Neural crest cell (in vitro differentiated cells): Measurements from ENCODE around the gene PRR16. TPM values are rescaled to one million over a fixed set of nuclear protein-coding genes. Genes with fewer than 3 reads are reported as not detected.

Source experiments
- DNase-seq: peaks from one replicate; pipeline ENCODE4 v3.0.0; 2021; ENCODE audit warnings: low read depth, mixed read lengths, low spot score
- H3K27ac Mint-ChIP-seq: one replicate; pipeline ENCODE4 v1.8.0; 2021; ENCODE audit warnings: mild to moderate bottlenecking, mixed read lengths; ENCODE audit not compliant: unreplicated experiment
- H3K27me3 Mint-ChIP-seq: 2 replicates; pipeline ENCODE4 v1.8.0; 2021; ENCODE audit warnings: low read depth, mild to moderate bottlenecking, mixed read lengths
- H3K36me3 Mint-ChIP-seq: 2 replicates; pipeline ENCODE4 v1.8.0; 2021; ENCODE audit warnings: low read depth, mild to moderate bottlenecking, mixed read lengths
- H3K4me1 Mint-ChIP-seq: 2 replicates; pipeline ENCODE4 v1.8.0; 2021; ENCODE audit warnings: mixed read lengths
- H3K4me3 Mint-ChIP-seq: one replicate; pipeline ENCODE4 v1.8.0; 2021; ENCODE audit warnings: mild to moderate bottlenecking, mixed read lengths
- H3K9me3 Mint-ChIP-seq: 2 replicates; pipeline ENCODE4 v1.8.0; 2021; ENCODE audit warnings: mixed read lengths
- total RNA-seq: library from RNA; stranded (reverse); gene quantifications from 2 replicates; pipeline ENCODE4 v1.2.1, GENCODE V29; 2021
- TF ChIP-seq, protein P1 (sequence below): fragments of 200-600 bp; sonication (generic); conservative IDR thresholded peaks from 2 replicates; pipeline ENCODE4 v1.5.0; 2021; ENCODE audit warnings: antibody characterized with exemption, mild to moderate bottlenecking

Gene PRR16
- total RNA-seq, 1 donor from 2014 or later: not detected

- no peak overlapping the region for H3K27ac Mint-ChIP-seq
- H3K27me3 Mint-ChIP-seq: no peaks in the 10 kb centered on the region
- no peak for DNase-seq
- TF ChIP-seq, protein P1, sequence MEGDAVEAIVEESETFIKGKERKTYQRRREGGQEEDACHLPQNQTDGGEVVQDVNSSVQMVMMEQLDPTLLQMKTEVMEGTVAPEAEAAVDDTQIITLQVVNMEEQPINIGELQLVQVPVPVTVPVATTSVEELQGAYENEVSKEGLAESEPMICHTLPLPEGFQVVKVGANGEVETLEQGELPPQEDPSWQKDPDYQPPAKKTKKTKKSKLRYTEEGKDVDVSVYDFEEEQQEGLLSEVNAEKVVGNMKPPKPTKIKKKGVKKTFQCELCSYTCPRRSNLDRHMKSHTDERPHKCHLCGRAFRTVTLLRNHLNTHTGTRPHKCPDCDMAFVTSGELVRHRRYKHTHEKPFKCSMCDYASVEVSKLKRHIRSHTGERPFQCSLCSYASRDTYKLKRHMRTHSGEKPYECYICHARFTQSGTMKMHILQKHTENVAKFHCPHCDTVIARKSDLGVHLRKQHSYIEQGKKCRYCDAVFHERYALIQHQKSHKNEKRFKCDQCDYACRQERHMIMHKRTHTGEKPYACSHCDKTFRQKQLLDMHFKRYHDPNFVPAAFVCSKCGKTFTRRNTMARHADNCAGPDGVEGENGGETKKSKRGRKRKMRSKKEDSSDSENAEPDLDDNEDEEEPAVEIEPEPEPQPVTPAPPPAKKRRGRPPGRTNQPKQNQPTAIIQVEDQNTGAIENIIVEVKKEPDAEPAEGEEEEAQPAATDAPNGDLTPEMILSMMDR: no peak
- no peaks in the 10 kb centered on the region for H3K4me1 Mint-ChIP-seq
- H3K36me3 Mint-ChIP-seq: no peaks in the 10 kb centered on the region
- no peak overlapping the region for H3K4me3 Mint-ChIP-seq
- no peaks in the 10 kb centered on the region for H3K9me3 Mint-ChIP-seq
These were observed 104.6 kb downstream of the PRR16 start for GRCh38 chr5:120568711-120569110.

- TF ChIP-seq, protein P1: no peak
- no peak for DNase-seq
- Mint-ChIP-seq H3K9me3 (no peaks in the 10 kb centered on the region), H3K27ac (no peak overlapping the region), H3K27me3 (no peaks in the 10 kb centered on the region), H3K4me1 (no peaks in the 10 kb centered on the region), H3K4me3 (no peak overlapping the region), H3K36me3 (no peaks in the 10 kb centered on the region)
These were observed 112.5 kb downstream of the PRR16 start for GRCh38 chr5:120576588-120576987.

- Mint-ChIP-seq H3K27me3 (no peaks in the 10 kb centered on the region), H3K9me3 (no peaks in the 10 kb centered on the region), H3K4me1 (no peaks in the 10 kb centered on the region), H3K4me3 (no peak overlapping the region), H3K36me3 (no peaks in the 10 kb centered on the region), H3K27ac (no peak overlapping the region)
- DNase-seq: no peak
- TF ChIP-seq, protein P1: no peak
These were observed 118.5 kb downstream of the PRR16 start for GRCh38 chr5:120582635-120583034.

- no peak overlapping the region for H3K4me3 Mint-ChIP-seq
These were observed 122.5 kb downstream of the PRR16 start for GRCh38 chr5:120586646-120587045.

GRCh38 chr5:120591911-120592310 is 127.8 kb downstream of the PRR16 start:
- TF ChIP-seq, protein P1: no peak
- Mint-ChIP-seq H3K4me1 (no peaks in the 10 kb centered on the region), H3K27me3 (no peaks in the 10 kb centered on the region), H3K4me3 (no peak overlapping the region), H3K27ac (no peak overlapping the region), H3K9me3 (peaks cover 4% of the 10 kb centered on the region), H3K36me3 (no peaks in the 10 kb centered on the region)
- no peak for DNase-seq

More at GRCh38 chr5:120586646-120587045, 122.5 kb downstream of the PRR16 start:
- H3K36me3 Mint-ChIP-seq: no peaks in the 10 kb centered on the region
- no peak overlapping the region for H3K27ac Mint-ChIP-seq
- peaks cover 4% of the 10 kb centered on the region for H3K9me3 Mint-ChIP-seq
- TF ChIP-seq, protein P1: no peak
- no peak for DNase-seq
- H3K27me3 Mint-ChIP-seq: no peaks in the 10 kb centered on the region
- H3K4me1 Mint-ChIP-seq: no peaks in the 10 kb centered on the region

GRCh38 chr5:120599576-120599975 is 135.5 kb downstream of the PRR16 start:
- Mint-ChIP-seq H3K36me3 (no peaks in the 10 kb centered on the region), H3K4me1 (no peaks in the 10 kb centered on the region)

More at GRCh38 chr5:120599576-120599975, 135.5 kb downstream of the PRR16 start:
- H3K4me3 Mint-ChIP-seq: no peak overlapping the region
- H3K27me3 Mint-ChIP-seq: peaks cover 2% of the 10 kb centered on the region
- no peak overlapping the region for H3K27ac Mint-ChIP-seq
- peaks cover 4% of the 10 kb centered on the region for H3K9me3 Mint-ChIP-seq
- TF ChIP-seq, protein P1: no peak
- DNase-seq: no peak
